22Rv1 (cell line): ENCODE data around the gene FKBP5.

Experiments
- CTCF ChIP-seq: fragments of 450-650 bp; IDR thresholded peaks from 2 replicates; pipeline ENCODE4 v1.5.1; 2017; ENCODE audit warnings: mild to moderate bottlenecking
- ZFX ChIP-seq: fragments of 450-650 bp; IDR thresholded peaks from 2 replicates; pipeline ENCODE4 v1.6.1; 2017; ENCODE audit warnings: antibody characterized with exemption, borderline replicate concordance

- TF ChIP-seq CTCF (no peak), ZFX (no peak)
These were observed 98.8 kb downstream of the FKBP5 start for GRCh38 chr6:35589904-35590303.
